DND-41 (cell line): ENCODE results near the gene MAP1LC3B.

Experiments used
- ATAC-seq: fragments of 200-7000 bp; cut with Tn5 transposase; 3 replicates; pipeline ENCODE4 v1.9.1; 2021; ENCODE audit warnings: low read depth; ENCODE audit not compliant: insufficient read depth
- DNase-seq: peaks from one replicate; pipeline ENCODE4 v3.0.0-alpha.2; 2020
- H2AFZ ChIP-seq: 2 replicates; pipeline ENCODE4 v1.6.0; 2012; ENCODE audit warnings: low read depth, low read length
- H3K27ac ChIP-seq: 2 replicates; pipeline ENCODE4 v1.5.1; 2012; ENCODE audit warnings: low read length, inconsistent platforms
- H3K27me3 ChIP-seq: fragments of 200-600 bp; sonication (generic); 2 replicates; pipeline ENCODE4 v1.6.0; 2012; ENCODE audit warnings: low read length, mild to moderate bottlenecking, inconsistent platforms; ENCODE audit not compliant: insufficient read depth, poor library complexity
- H3K36me3 ChIP-seq: 2 replicates; pipeline ENCODE4 v1.5.1; 2012; ENCODE audit warnings: low read length, inconsistent platforms; ENCODE audit not compliant: insufficient read depth
- H3K4me1 ChIP-seq: 2 replicates; pipeline ENCODE4 v1.5.1; 2012; ENCODE audit warnings: mild to moderate bottlenecking, low read length; ENCODE audit not compliant: insufficient read depth
- H3K4me2 ChIP-seq: 2 replicates; pipeline ENCODE4 v1.6.0; 2012; ENCODE audit warnings: mild to moderate bottlenecking, moderate library complexity, low read length, inconsistent platforms; ENCODE audit not compliant: insufficient read depth
- H3K4me3 ChIP-seq, 2 experiments: fragments of 200-600 bp in 1 of 2; shearing (Covaris generic) in 1 of 2; 2 replicates each; pipeline ENCODE4 v1.5.1; 2012 to 2016; ENCODE audit warnings: inconsistent platforms in 2 of 2, low read length in 2 of 2, mild to moderate bottlenecking in 2 of 2, low read depth in 1 of 2, moderate library complexity in 1 of 2
- H3K79me2 ChIP-seq: 2 replicates; pipeline ENCODE4 v1.6.0; 2012; ENCODE audit warnings: low read length, inconsistent platforms; ENCODE audit not compliant: insufficient read depth
- H3K9ac ChIP-seq: 2 replicates; pipeline ENCODE4 v1.6.0; 2012; ENCODE audit warnings: low read depth, mild to moderate bottlenecking, inconsistent platforms, low read length, moderate library complexity
- H3K9me3 ChIP-seq: 2 replicates; pipeline ENCODE4 v1.5.1; 2012; ENCODE audit warnings: low read length, moderate library complexity, mild to moderate bottlenecking, inconsistent platforms; ENCODE audit not compliant: insufficient read depth, severe bottlenecking
- H4K20me1 ChIP-seq: 2 replicates; pipeline ENCODE4 v1.6.0; 2012; ENCODE audit warnings: low read length; ENCODE audit not compliant: insufficient read depth
- CTCF ChIP-seq: IDR thresholded peaks from 2 replicates; pipeline ENCODE4 v1.5.1; 2012; ENCODE audit warnings: borderline replicate concordance, low read length, moderate library complexity, mild to moderate bottlenecking; ENCODE audit not compliant: poor library complexity, severe bottlenecking; ENCODE audit errors: extremely low read depth
- EZH2 ChIP-seq: IDR thresholded peaks from 3 replicates; pipeline ENCODE4 v1.6.1; 2012; ENCODE audit warnings: borderline replicate concordance, low read depth, mild to moderate bottlenecking, moderate library complexity, low read length, inconsistent platforms; ENCODE audit not compliant: severe bottlenecking

The MAP1LC3B gene

GRCh38 chr16:87437327-87437726 is 45.2 kb downstream of the MAP1LC3B start:
- no peak overlapping the region for H2AFZ ChIP-seq
- no peaks in the 10 kb centered on the region for H3K4me1 ChIP-seq
- no peak overlapping the region for H3K9ac ChIP-seq
- TF ChIP-seq EZH2: no peak
- no peak for TF ChIP-seq CTCF
- H4K20me1 ChIP-seq: 0 out of 2 replicates have a peak, but pooled peaks cover 6% of the 10 kb centered on the region
- peaks cover 32% of the 10 kb centered on the region for H3K27me3 ChIP-seq
- H3K4me3 ChIP-seq: no peak overlapping the region
- H3K27ac ChIP-seq: no peak overlapping the region
- DNase-seq (no peak), ATAC-seq (no peak)
- H3K9me3 ChIP-seq: no peaks in the 10 kb centered on the region
- H3K79me2 ChIP-seq: no peaks in the 10 kb centered on the region
- no peaks in the 10 kb centered on the region for H3K36me3 ChIP-seq
- H3K4me2 ChIP-seq: no peak overlapping the region

- TF ChIP-seq CTCF (peak; percentile 26), EZH2 (no peak)
- peaks cover 32% of the 10 kb centered on the region for H3K27me3 ChIP-seq
- H3K36me3 ChIP-seq: no peaks in the 10 kb centered on the region
- 0 out of 2 replicates have a peak, but pooled peaks cover 6% of the 10 kb centered on the region for H4K20me1 ChIP-seq
- no peaks in the 10 kb centered on the region for H3K9me3 ChIP-seq
- H3K4me3 ChIP-seq: no peak overlapping the region
- H2AFZ ChIP-seq: no peak overlapping the region
- H3K79me2 ChIP-seq: no peaks in the 10 kb centered on the region
- H3K27ac ChIP-seq: no peak overlapping the region
- H3K4me1 ChIP-seq: no peaks in the 10 kb centered on the region
- no peak overlapping the region for H3K4me2 ChIP-seq
- no peak for DNase-seq
- no peak for ATAC-seq
- no peak overlapping the region for H3K9ac ChIP-seq
Observed at GRCh38 chr16:87437911-87438610, 45.9 kb downstream of the MAP1LC3B start.

GRCh38 chr16:87438611-87438985 is 46.5 kb downstream of the MAP1LC3B start:
- no peak overlapping the region for H2AFZ ChIP-seq
- no peak overlapping the region for H3K4me2 ChIP-seq
- H3K4me1 ChIP-seq: no peaks in the 10 kb centered on the region
- peaks cover 32% of the 10 kb centered on the region for H3K27me3 ChIP-seq
- H3K79me2 ChIP-seq: no peaks in the 10 kb centered on the region
- no peak overlapping the region for H3K4me3 ChIP-seq
- TF ChIP-seq CTCF (no peak), EZH2 (no peak)
- DNase-seq (no peak), ATAC-seq (no peak)
- no peaks in the 10 kb centered on the region for H3K36me3 ChIP-seq
- 0 out of 2 replicates have a peak, but pooled peaks cover 6% of the 10 kb centered on the region for H4K20me1 ChIP-seq
- no peak overlapping the region for H3K27ac ChIP-seq
- H3K9me3 ChIP-seq: no peaks in the 10 kb centered on the region
- no peak overlapping the region for H3K9ac ChIP-seq
